ENCODE measurements around the gene RASAL1.

GRCh38 chr12:113116875-113117274, 18.7 kb downstream of the RASAL1 start:
- TF ChIP-seq, protein P1, sequence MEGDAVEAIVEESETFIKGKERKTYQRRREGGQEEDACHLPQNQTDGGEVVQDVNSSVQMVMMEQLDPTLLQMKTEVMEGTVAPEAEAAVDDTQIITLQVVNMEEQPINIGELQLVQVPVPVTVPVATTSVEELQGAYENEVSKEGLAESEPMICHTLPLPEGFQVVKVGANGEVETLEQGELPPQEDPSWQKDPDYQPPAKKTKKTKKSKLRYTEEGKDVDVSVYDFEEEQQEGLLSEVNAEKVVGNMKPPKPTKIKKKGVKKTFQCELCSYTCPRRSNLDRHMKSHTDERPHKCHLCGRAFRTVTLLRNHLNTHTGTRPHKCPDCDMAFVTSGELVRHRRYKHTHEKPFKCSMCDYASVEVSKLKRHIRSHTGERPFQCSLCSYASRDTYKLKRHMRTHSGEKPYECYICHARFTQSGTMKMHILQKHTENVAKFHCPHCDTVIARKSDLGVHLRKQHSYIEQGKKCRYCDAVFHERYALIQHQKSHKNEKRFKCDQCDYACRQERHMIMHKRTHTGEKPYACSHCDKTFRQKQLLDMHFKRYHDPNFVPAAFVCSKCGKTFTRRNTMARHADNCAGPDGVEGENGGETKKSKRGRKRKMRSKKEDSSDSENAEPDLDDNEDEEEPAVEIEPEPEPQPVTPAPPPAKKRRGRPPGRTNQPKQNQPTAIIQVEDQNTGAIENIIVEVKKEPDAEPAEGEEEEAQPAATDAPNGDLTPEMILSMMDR (IDR thresholded peaks at IDR 0.05) = no peak
- TF ChIP-seq POLR2A (IDR thresholded peaks at IDR 0.05) = no peak

Measured in Peyer's patch (tissue), 4 donors.